Measurements from ENCODE around the gene MYO10. TPM values are rescaled to one million over a fixed set of nuclear protein-coding genes. Genes with fewer than 3 reads are reported as not detected.
A peak's percentile ranks its signal among the peaks of the same experiment; 100 is the strongest.

MYO10 gene
- total RNA-seq, 4 donors from 2014 or later = 5.6 to 11.0 (median 6.4) TPM

GRCh38 chr5:16618138-16618897, 317.8 kb downstream of the MYO10 start:
- Histone ChIP-seq H3K4me1 (peaks cover 0 to 28% (median 10%) of the 10 kb centered on the region in 3 donors), H3K36me3 (no peaks in the 10 kb centered on the region), H3K27me3 (no peaks in the 10 kb centered on the region), H3K27ac (peak overlapping the region in 1 of 4 donors; percentile 82), H3K4me3 (no peak overlapping the region), H3K9me3 (no peaks in the 10 kb centered on the region)
- no peak for ATAC-seq
- 77 to 83% methylated on average over 2 to 3 of the region's 10 CpGs for WGBS, 2 donors (ENCODE audit: low coverage in 1 of 2)
- TF ChIP-seq EP300 (IDR thresholded peaks at IDR 0.05) = no peak
- no peak for TF ChIP-seq POLR2AphosphoS5 (IDR thresholded peaks at IDR 0.05)
- TF ChIP-seq CTCF (IDR thresholded peaks at IDR 0.05) = no peak
- no peak for TF ChIP-seq POLR2A (IDR thresholded peaks at IDR 0.05)

- Histone ChIP-seq H3K27me3 (no peaks in the 10 kb centered on the region), H3K4me1 (peaks cover 0 to 28% (median 10%) of the 10 kb centered on the region in 3 donors), H3K9me3 (no peaks in the 10 kb centered on the region), H3K27ac (peak overlapping the region in 3 of 4 donors; percentile 65 to 82 (median 77)), H3K4me3 (peak overlapping the region; percentile 60 to 76), H3K36me3 (no peaks in the 10 kb centered on the region)
- TF ChIP-seq POLR2A (IDR thresholded peaks at IDR 0.05) = no peak
- TF ChIP-seq EP300 (IDR thresholded peaks at IDR 0.05) = no peak
- ATAC-seq = no peak
- WGBS, 2 donors (ENCODE audit: low coverage in 1 of 2) = 23 to 30% methylated on average over 12 of the region's 27 CpGs
Measured at GRCh38 chr5:16617274-16617968, 318.7 kb downstream of the MYO10 start.

- H3K9me3 ChIP-seq = no peaks in the 10 kb centered on the region
- H3K4me1 ChIP-seq = peaks cover 0 to 28% (median 10%) of the 10 kb centered on the region in 3 donors
- no peaks in the 10 kb centered on the region for H3K27me3 ChIP-seq
- ATAC-seq = peak; percentile 90
- TF ChIP-seq POLR2A (IDR thresholded peaks at IDR 0.05) (peak in 1 of 2 donors; percentile 24), POLR2AphosphoS5 (IDR thresholded peaks at IDR 0.05) (no peak), CTCF (IDR thresholded peaks at IDR 0.05) (no peak), EP300 (IDR thresholded peaks at IDR 0.05) (no peak)
- no peaks in the 10 kb centered on the region for H3K36me3 ChIP-seq
- 0% methylated on average over 1 of the region's 86 CpGs; no CpG with 5 or more reads in 1 of the 2 donors for WGBS, 2 donors (ENCODE audit: low coverage in 1 of 2)
- H3K4me3 ChIP-seq = peak within 1 kb of the TSS; percentile 60 to 76
- peak within 1 kb of the TSS in 3 of 4 donors; percentile 65 to 82 (median 77) for H3K27ac ChIP-seq
Measured at GRCh38 chr5:16616536-16617273, 319.4 kb downstream of the MYO10 start, which contains the start of gene RETREG1. Gene RETREG1 (minus strand): TSS chr5:16616997. CDS start chr5:16616971, 26 bp downstream.

GRCh38 chr5:16615741-16616535, 320.1 kb downstream of the MYO10 start:
- H3K9me3 ChIP-seq = no peaks in the 10 kb centered on the region
- no peaks in the 10 kb centered on the region for H3K27me3 ChIP-seq
- peak overlapping the region in 3 of 4 donors; percentile 65 to 82 (median 77) for H3K27ac ChIP-seq
- WGBS, 2 donors (ENCODE audit: low coverage in 1 of 2) = 37 to 40% methylated on average over 5 to 11 of the region's 31 CpGs
- ATAC-seq = no peak
- TF ChIP-seq EP300 (IDR thresholded peaks at IDR 0.05) (no peak), POLR2A (IDR thresholded peaks at IDR 0.05) (no peak), CTCF (IDR thresholded peaks at IDR 0.05) (no peak), POLR2AphosphoS5 (IDR thresholded peaks at IDR 0.05) (no peak)
- H3K4me3 ChIP-seq = peak overlapping the region; percentile 60 to 76
- H3K4me1 ChIP-seq = peaks cover 0 to 28% (median 10%) of the 10 kb centered on the region in 3 donors
- H3K36me3 ChIP-seq = no peaks in the 10 kb centered on the region
